ENCODE results near the gene RAB27A.

RAB27A gene

GRCh38 chr15:55241186-55241585, 48.4 kb downstream of the RAB27A start:
- TF ChIP-seq CTCF (conservative IDR thresholded peaks at IDR 0.05; ENCODE audit: low read depth, low read length), result no peak
- H3K4me3 ChIP-seq (IDR thresholded peaks at IDR 0.05; ENCODE audit: insufficient read depth, low read depth, low read length), result no peak overlapping the region
- no peaks in the 10 kb centered on the region for H3K79me2 ChIP-seq (ENCODE audit: insufficient read depth, low read depth)
- no peak overlapping the region for H3K4me2 ChIP-seq
- no peaks in the 10 kb centered on the region for H3K36me3 ChIP-seq (ENCODE audit: insufficient read depth)
- H3K27ac ChIP-seq, result no peak overlapping the region
- H3K27me3 ChIP-seq (ENCODE audit: insufficient read depth, low read depth), result no peaks in the 10 kb centered on the region
- no peak overlapping the region for H2AFZ ChIP-seq (ENCODE audit: low read depth)
- peaks cover 16% of the 10 kb centered on the region for H3K4me1 ChIP-seq (ENCODE audit: low read depth, poor library complexity, severe bottlenecking)
- no peak overlapping the region for H3K9ac ChIP-seq
- no peaks in the 10 kb centered on the region for H4K20me1 ChIP-seq (ENCODE audit: insufficient read depth)

GRCh38 chr15:55240125-55240760, 49.4 kb downstream of the RAB27A start:
- H3K9ac ChIP-seq, result no peak overlapping the region
- no peak overlapping the region for H2AFZ ChIP-seq (ENCODE audit: low read depth)
- no peak overlapping the region for H3K4me3 ChIP-seq (IDR thresholded peaks at IDR 0.05; ENCODE audit: insufficient read depth, low read depth, low read length)
- TF ChIP-seq CTCF (conservative IDR thresholded peaks at IDR 0.05; ENCODE audit: low read depth, low read length), result no peak
- no peak overlapping the region for H3K27ac ChIP-seq
- H3K27me3 ChIP-seq (ENCODE audit: insufficient read depth, low read depth), result no peaks in the 10 kb centered on the region
- no peaks in the 10 kb centered on the region for H3K36me3 ChIP-seq (ENCODE audit: insufficient read depth)
- H4K20me1 ChIP-seq (ENCODE audit: insufficient read depth), result no peaks in the 10 kb centered on the region
- no peaks in the 10 kb centered on the region for H3K79me2 ChIP-seq (ENCODE audit: insufficient read depth, low read depth)
- H3K4me1 ChIP-seq (ENCODE audit: low read depth, poor library complexity, severe bottlenecking), result peaks cover 17% of the 10 kb centered on the region
- H3K4me2 ChIP-seq, result no peak overlapping the region

GRCh38 chr15:55239440-55240124, 50.0 kb downstream of the RAB27A start:
- H4K20me1 ChIP-seq (ENCODE audit: insufficient read depth), result no peaks in the 10 kb centered on the region
- H3K36me3 ChIP-seq (ENCODE audit: insufficient read depth), result no peaks in the 10 kb centered on the region
- H3K27me3 ChIP-seq (ENCODE audit: insufficient read depth, low read depth), result no peaks in the 10 kb centered on the region
- no peaks in the 10 kb centered on the region for H3K79me2 ChIP-seq (ENCODE audit: insufficient read depth, low read depth)
- no peak for TF ChIP-seq CTCF (conservative IDR thresholded peaks at IDR 0.05; ENCODE audit: low read depth, low read length)
- no peak overlapping the region for H3K9ac ChIP-seq
- no peak overlapping the region for H3K4me3 ChIP-seq (IDR thresholded peaks at IDR 0.05; ENCODE audit: insufficient read depth, low read depth, low read length)
- peaks cover 17% of the 10 kb centered on the region for H3K4me1 ChIP-seq (ENCODE audit: low read depth, poor library complexity, severe bottlenecking)
- no peak overlapping the region for H3K27ac ChIP-seq
- no peak overlapping the region for H2AFZ ChIP-seq (ENCODE audit: low read depth)
- H3K4me2 ChIP-seq, result no peak overlapping the region

- Histone ChIP-seq H3K4me1 (ENCODE audit: low read depth, poor library complexity, severe bottlenecking) (peaks cover 17% of the 10 kb centered on the region), H3K36me3 (ENCODE audit: insufficient read depth) (no peaks in the 10 kb centered on the region), H3K4me2 (no peak overlapping the region), H3K4me3 (IDR thresholded peaks at IDR 0.05; ENCODE audit: insufficient read depth, low read depth, low read length) (no peak overlapping the region), H3K27ac (no peak overlapping the region), H3K79me2 (ENCODE audit: insufficient read depth, low read depth) (no peaks in the 10 kb centered on the region), H4K20me1 (ENCODE audit: insufficient read depth) (no peaks in the 10 kb centered on the region), H3K9ac (no peak overlapping the region), H2AFZ (ENCODE audit: low read depth) (no peak overlapping the region), H3K27me3 (ENCODE audit: insufficient read depth, low read depth) (no peaks in the 10 kb centered on the region)
- TF ChIP-seq CTCF (conservative IDR thresholded peaks at IDR 0.05; ENCODE audit: low read depth, low read length), result no peak
These were observed 50.7 kb downstream of the RAB27A start for GRCh38 chr15:55238877-55239276.

Measured in KMS-11 (cell line).